Stomach smooth muscle (tissue), 2 donors: ENCODE data around the gene HSPA14.

ENCODE experiments used
- H3K27ac ChIP-seq: one replicate; pipeline ENCODE4 v1.7.0; 2013; ENCODE audit warnings: mild to moderate bottlenecking, low read length, inconsistent platforms
- H3K27me3 ChIP-seq, 2 donors: one replicate each; pipeline ENCODE4 v1.7.0; 2013; ENCODE audit warnings: low read length in 2 of 2; ENCODE audit not compliant: insufficient read depth in 2 of 2, control insufficient read depth in 1 of 2
- H3K36me3 ChIP-seq, 2 donors: one replicate each; pipeline ENCODE4 v1.7.0; 2013; ENCODE audit warnings: low read length in 2 of 2; ENCODE audit not compliant: control insufficient read depth in 2 of 2, insufficient read depth in 2 of 2
- H3K4me1 ChIP-seq: one replicate; pipeline ENCODE4 v1.7.0; 2013; ENCODE audit warnings: low read length; ENCODE audit not compliant: control insufficient read depth, insufficient read depth
- H3K4me3 ChIP-seq, 2 donors: one replicate each; pipeline ENCODE4 v1.7.0; 2013; ENCODE audit warnings: low read length in 2 of 2
- H3K9ac ChIP-seq, 2 donors: one replicate each; pipeline ENCODE4 v1.7.0; 2013; ENCODE audit warnings: low read length in 2 of 2, mild to moderate bottlenecking in 1 of 2
- H3K9me3 ChIP-seq, 2 donors: one replicate each; pipeline ENCODE4 v1.7.0; 2013; ENCODE audit warnings: low read length in 2 of 2; ENCODE audit not compliant: control insufficient read depth in 2 of 2
- donor health status: healthy.
- donor health status: Pancreatic carcinoma.

HSPA14 gene

GRCh38 chr10:14917827-14918226, 79.7 kb downstream of the HSPA14 start:
- H3K4me3 ChIP-seq = no peak overlapping the region
- H3K27ac ChIP-seq = no peak overlapping the region
- H3K9ac ChIP-seq = no peak overlapping the region
- peaks cover 23 to 48% of the 10 kb centered on the region in 2 donors for H3K36me3 ChIP-seq
- H3K9me3 ChIP-seq = peaks cover 2 to 8% of the 10 kb centered on the region in 2 donors
- no peaks in the 10 kb centered on the region for H3K4me1 ChIP-seq
- no peaks in the 10 kb centered on the region for H3K27me3 ChIP-seq

- peaks cover 2 to 8% of the 10 kb centered on the region in 2 donors for H3K9me3 ChIP-seq
- peaks cover 27 to 56% of the 10 kb centered on the region in 2 donors for H3K36me3 ChIP-seq
- H3K4me1 ChIP-seq = no peaks in the 10 kb centered on the region
Observed at GRCh38 chr10:14918964-14919363, 80.9 kb downstream of the HSPA14 start.

More at GRCh38 chr10:14918964-14919363, 80.9 kb downstream of the HSPA14 start:
- H3K4me3 ChIP-seq = no peak overlapping the region
- H3K27me3 ChIP-seq = no peaks in the 10 kb centered on the region
- H3K27ac ChIP-seq = no peak overlapping the region
- H3K9ac ChIP-seq = no peak overlapping the region
